GM19467 (cell line): ENCODE data around the gene USP6.
"Not testable (repeated sequence)": the region's sequence is repeated elsewhere in the genome, so short reads cannot be mapped to it uniquely, and the experiment has no call there.

Experiments
- ATAC-seq: cut with Tn5 transposase; IDR thresholded peaks from one replicate; pipeline ENCODE4 v1.9.1; 2021; ENCODE audit warnings: mild to moderate bottlenecking, moderate library complexity; ENCODE audit not compliant: unreplicated experiment

USP6 gene

DNA sequence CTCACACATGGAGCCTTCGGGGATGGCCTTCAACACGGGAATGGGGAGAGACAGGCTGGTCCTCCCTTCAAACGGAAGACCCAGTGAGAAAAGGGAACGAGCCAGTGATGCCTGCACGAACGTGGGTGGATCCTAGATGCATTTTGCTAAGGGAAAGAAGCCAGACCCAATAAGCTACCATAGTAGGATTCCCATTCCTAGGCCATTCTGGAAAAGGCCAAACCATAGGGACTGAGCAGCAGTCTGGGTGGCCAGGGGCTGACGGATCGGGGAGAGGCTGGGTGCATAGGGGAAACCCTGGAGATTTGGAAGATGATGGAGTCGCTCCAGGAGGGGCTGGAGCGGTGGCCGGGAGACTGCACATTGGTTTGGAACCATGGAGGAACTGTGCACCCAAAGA is 18.7 kb downstream of the USP6 start:
- ATAC-seq: not testable (repeated sequence)

- ATAC-seq: not testable (repeated sequence)
Measured at GRCh38 chr17:5135131-5135712, 19.4 kb downstream of the USP6 start.

- no peak for ATAC-seq
Measured at GRCh38 chr17:5135726-5136579, 20.1 kb downstream of the USP6 start.

DNA sequence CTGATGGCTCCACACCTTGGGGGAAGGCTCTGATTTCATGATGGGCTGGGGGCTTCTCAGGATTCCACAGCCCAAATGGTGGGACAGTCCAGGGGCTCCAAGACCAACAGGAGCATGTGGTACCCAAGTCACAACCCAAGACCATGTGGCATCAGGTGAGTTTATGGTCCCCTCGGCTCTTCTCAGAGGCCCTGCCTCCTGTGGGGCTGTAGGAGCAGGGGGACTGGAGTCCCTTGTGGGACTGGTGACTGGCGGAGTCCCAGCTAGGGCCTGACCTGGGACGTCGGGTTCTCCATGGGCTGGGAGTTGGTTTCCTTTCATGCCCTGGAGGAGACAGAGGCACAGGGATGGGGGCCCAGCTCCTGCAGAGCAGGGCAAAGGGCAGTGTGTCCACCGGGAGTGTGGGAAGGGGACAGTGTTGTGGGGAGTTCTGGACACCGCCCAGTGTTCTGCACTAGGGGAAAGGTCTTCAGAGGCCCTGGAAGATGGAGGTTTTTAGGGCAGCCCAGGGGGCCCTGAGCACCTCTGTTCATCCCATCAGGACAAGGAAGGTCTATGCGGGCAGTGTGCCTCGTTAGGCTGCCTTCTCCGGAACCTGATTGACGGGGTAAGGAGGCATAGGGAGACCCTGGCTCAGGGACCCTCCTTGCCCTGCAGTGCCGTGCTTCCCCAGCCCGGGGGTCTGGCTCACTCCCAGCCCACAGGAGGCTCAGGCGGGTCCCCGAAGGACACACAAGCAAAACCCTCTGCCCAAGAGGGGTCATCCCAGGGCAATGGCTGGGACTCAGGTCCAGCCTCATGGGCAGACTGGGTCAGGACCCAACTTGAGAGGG is 21.0 kb downstream of the USP6 start:
- ATAC-seq: not testable (repeated sequence)

DNA sequence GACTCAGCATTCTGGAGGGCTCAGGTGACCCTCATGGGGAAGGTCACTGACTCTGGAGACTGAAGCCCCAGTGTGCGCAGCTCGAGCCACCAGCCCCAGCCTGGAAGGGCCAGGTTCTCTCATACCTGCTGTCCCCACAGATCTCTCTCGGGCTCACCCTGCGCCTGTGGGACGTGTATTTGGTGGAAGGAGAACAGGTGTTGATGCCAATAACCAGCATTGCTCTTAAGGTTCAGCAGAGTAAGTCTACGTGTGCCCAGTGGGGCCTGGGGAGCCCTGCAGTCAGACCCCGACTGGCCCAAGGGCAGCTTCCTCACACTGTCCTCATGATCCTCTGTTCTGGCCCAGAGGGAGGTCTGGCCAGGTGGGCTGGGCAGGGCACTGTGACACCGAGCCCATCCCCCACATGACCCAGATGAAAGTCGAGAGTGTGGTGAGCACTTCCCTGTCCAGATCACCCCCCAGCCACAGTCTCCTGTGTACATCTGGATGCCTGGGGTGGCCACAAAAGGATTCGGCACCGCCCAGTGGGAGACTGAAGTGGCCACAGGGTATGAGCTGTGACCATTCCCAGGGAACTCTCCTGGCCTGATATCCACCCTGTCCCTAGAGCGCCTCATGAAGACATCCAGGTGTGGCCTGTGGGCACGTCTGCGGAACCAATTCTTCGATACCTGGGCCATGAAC is 21.8 kb downstream of the USP6 start:
- not testable (repeated sequence) for ATAC-seq

GRCh38 chr17:5138198-5138544 is 22.3 kb downstream of the USP6 start:
- not testable (repeated sequence) for ATAC-seq

- ATAC-seq: no peak
Measured at GRCh38 chr17:5138616-5139457, 23.0 kb downstream of the USP6 start.

DNA sequence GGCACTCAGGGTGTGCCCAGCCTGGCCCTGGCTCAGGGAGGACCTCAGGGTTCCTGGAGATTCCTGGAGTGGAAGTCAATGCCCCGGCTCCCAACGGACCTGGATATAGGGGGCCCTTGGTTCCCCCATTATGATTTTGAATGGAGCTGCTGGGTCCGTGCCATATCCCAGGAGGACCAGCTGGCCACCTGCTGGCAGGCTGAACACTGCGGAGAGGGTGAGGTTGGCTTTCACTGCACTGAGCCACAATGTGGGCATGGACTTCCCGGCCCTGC is 23.6 kb downstream of the USP6 start:
- ATAC-seq: no peak

- not testable (repeated sequence) for ATAC-seq
Measured at GRCh38 chr17:5142877-5143276, 27.0 kb downstream of the USP6 start.

- not testable (repeated sequence) for ATAC-seq
Measured at GRCh38 chr17:5146122-5146521, 30.3 kb downstream of the USP6 start.

GRCh38 chr17:5160702-5161101 is 44.9 kb downstream of the USP6 start:
- ATAC-seq: not testable (repeated sequence)

DNA sequence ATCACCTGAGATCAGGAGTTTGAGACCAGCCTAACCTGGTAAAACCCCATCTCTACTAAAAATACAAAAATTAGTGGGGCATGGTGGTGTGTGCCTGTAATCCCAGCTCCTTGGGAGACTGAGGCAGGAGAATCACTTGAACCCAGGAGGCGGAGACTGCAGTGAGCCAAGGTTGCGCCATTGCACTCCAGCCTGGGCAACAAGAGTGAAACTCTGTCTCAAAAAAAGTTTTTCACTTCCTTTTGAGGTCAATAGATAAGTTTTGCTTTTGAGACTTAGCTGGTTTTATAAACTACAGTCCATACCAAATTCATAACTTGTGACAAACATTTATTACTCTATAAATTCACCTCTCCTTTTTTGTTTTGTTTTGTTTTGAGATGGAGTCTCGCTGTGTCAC is 46.0 kb downstream of the USP6 start:
- ATAC-seq: not testable (repeated sequence)

DNA sequence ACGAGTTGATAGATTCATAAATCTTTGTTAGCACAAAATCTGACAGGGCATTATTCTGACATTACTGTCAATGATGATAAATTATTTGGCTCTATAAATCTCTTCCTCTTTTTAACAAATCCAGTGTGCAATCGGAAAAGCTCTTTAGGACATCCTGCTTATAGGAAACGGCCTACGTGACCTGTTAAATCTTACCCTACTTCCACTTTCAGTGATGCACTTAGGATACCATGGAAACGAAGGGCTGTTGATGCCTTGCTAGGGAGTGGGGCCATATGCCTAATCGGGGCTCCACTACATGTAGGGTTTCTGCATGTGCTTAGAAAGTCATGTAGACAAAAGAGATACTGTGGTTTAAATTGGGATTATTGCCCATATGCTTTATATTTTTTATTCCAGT is 48.6 kb downstream of the USP6 start:
- ATAC-seq: no peak

DNA sequence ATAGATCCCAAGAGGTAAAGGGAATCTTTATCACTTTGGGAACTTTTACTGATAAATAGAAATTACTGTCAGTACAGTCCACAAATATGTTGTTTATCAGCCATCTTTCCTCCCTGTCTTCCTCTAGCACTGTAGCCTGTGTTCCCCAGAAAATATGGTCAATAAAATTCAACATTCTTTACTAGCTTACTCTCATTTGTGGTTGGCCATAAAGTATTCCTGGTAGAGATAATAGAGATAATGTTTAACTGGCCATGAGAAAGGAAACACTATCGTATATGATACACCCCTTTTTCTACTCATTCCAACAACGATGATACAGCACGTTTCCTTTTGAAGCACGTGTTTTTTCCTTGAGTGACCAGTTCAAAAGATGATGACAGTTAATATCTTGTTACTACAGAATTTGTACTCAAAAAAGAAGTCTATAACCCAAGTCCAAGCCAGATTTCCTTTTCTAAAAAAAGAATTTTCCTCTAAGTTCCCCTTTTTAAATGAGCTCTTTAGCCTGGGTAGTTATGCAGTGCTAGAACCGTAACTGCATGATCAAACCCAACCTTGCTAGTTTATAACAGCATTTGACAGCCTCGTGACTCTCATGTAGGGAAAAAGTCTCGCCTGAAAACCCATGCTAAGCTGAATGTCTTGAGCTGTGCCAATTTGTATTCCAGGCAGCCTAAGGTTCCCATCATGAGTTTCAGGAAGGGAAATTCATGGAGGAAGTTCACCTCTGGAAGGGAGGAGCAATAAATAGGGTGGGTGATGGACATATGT is 50.1 kb downstream of the USP6 start:
- not testable (repeated sequence) for ATAC-seq

DNA sequence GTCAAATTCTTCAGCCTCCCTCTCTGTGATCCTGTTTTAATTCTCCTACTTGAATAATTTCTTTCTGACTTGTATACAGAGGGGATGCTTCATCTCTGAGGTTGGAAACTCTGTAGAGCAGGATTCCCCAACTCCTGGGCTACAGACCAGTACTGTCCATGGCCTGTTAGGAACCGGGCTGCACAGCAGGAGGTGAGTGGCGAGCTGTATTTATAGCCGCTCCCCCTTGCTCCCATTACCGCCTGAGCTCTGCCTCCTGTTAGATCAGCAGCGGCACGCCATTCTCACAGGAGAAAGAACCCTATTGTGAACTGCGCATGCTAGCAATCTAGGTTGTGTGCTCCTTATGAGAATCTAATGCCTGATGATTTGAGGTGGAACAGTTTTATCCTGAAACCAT is 59.2 kb downstream of the USP6 start:
- not testable (repeated sequence) for ATAC-seq

- no peak for ATAC-seq
Measured at GRCh38 chr17:5179003-5179402, 63.2 kb downstream of the USP6 start.

GRCh38 chr17:5181509-5182305 is 65.9 kb downstream of the USP6 start:
- ATAC-seq: no peak

DNA sequence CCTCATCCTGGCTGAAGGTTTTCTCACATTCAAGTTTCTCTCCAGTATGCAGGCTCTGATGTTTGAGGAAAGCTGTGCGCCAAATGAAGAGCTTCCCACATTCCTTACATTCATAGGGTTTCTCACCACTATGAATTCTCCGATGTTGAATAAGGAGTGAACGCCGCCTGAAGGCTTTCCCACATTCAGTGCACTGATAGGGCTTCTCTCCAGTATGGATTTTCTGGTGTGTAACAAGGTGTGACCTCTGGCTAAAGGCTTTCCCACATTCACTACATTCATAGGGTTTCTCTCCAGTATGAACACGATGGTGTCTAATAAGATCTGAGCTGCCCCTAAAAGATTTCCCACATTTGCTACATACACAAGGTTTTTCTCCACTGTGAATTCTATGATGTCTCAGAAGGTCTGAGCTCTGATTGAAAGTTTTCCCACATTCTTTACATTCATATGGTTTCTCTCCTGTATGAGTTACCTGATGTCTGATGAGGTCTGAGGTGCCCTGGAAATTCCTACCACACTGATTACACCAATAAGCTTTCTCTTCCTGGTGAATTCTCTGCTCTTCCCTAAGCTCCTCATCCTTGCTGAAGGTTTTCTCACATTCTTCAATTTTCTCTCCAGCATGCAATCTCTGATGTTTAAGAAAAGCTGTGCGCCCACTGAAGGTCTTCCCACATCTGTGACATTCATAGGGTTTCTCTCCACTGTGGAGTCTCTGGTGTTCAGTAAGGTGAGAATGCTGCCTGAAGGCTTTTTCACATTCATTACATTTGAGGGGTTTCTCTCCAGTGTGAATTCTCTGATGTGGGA is 67.0 kb downstream of the USP6 start:
- ATAC-seq: no peak
